CD14-positive monocyte (primary cell): ENCODE data around the gene TENT5C. TPM values are rescaled to one million over a fixed set of nuclear protein-coding genes. Genes with fewer than 3 reads are reported as not detected.

Experiments used
- DNase-seq, 3 donors: peaks; one replicate each; pipeline ENCODE4 v3.0.0-alpha.2; 2011 to 2022
- H2AFZ ChIP-seq: 2 replicates; pipeline ENCODE4 v1.6.0; 2012; ENCODE audit warnings: mild to moderate bottlenecking, low read depth, low read length, inconsistent platforms; ENCODE audit not compliant: insufficient read depth, poor library complexity, severe bottlenecking
- H3K27ac ChIP-seq, 2 donors: 1 replicate in 1 of 2; 2 replicates in 1 of 2; pipeline ENCODE4 v1.5.1; 2012 to 2013; ENCODE audit warnings: low read length in 2 of 2, control low read depth in 1 of 2, inconsistent platforms in 1 of 2, low read depth in 1 of 2, mild to moderate bottlenecking in 1 of 2
- H3K27me3 ChIP-seq, 2 donors: one replicate each; pipeline versions ENCODE4 v1.6.0 to v1.6.1; 2011 to 2013; ENCODE audit warnings: low read length in 2 of 2; ENCODE audit not compliant: control insufficient read depth in 2 of 2, insufficient read depth in 2 of 2
- H3K36me3 ChIP-seq, 2 donors: replicated peaks in 1 of 2; 1 replicate in 1 of 2; 2 replicates in 1 of 2; pipeline versions ENCODE4 v1.5.1 to v1.6.1; 2012 to 2013; ENCODE audit warnings: low read length in 2 of 2, control low read depth in 1 of 2, inconsistent platforms in 1 of 2, mild to moderate bottlenecking in 1 of 2; ENCODE audit not compliant: insufficient read depth in 2 of 2, control insufficient read depth in 1 of 2
- H3K4me1 ChIP-seq, 2 donors: 1 replicate in 1 of 2; 2 replicates in 1 of 2; pipeline versions ENCODE4 v1.5.1 to v1.6.1; 2012 to 2013; ENCODE audit warnings: low read length in 2 of 2, control low read depth in 1 of 2, inconsistent platforms in 1 of 2, mild to moderate bottlenecking in 1 of 2, moderate library complexity in 1 of 2; ENCODE audit not compliant: insufficient read depth in 2 of 2, control insufficient read depth in 1 of 2
- H3K4me2 ChIP-seq: replicated peaks from 2 replicates; pipeline ENCODE3; 2012; ENCODE audit warnings: low read length, moderate library complexity, mild to moderate bottlenecking; ENCODE audit not compliant: poor library complexity, severe bottlenecking; ENCODE audit errors: extremely low read depth
- H3K4me3 ChIP-seq, 3 experiments: fragments of 200-600 bp in 1 of 3; sonication (generic) in 1 of 3; replicated peaks in 1 of 3; 1 replicate in 2 of 3; 2 replicates in 1 of 3; pipeline ENCODE4 v1.5.1; 2011 to 2013; ENCODE audit warnings: low read length in 3 of 3, mild to moderate bottlenecking in 3 of 3, control low read depth in 2 of 3, low read depth in 2 of 3, inconsistent platforms in 1 of 3, moderate library complexity in 1 of 3
- H3K79me2 ChIP-seq: 2 replicates; pipeline ENCODE4 v1.6.0; 2012; ENCODE audit warnings: mild to moderate bottlenecking, control low read depth, inconsistent platforms, low read length, moderate library complexity; ENCODE audit not compliant: insufficient read depth
- H3K9ac ChIP-seq: 2 replicates; pipeline ENCODE4 v1.6.0; 2017; ENCODE audit warnings: low read length, mild to moderate bottlenecking; ENCODE audit not compliant: insufficient read depth, poor library complexity, severe bottlenecking
- H3K9me3 ChIP-seq, 2 donors: replicated peaks in 1 of 2; 1 replicate in 1 of 2; 2 replicates in 1 of 2; pipeline versions ENCODE4 v1.5.1 to v1.6.1; 2012 to 2013; ENCODE audit warnings: low read length in 2 of 2, control low read depth in 1 of 2; ENCODE audit not compliant: control insufficient read depth in 1 of 2, insufficient read depth in 1 of 2
- H4K20me1 ChIP-seq: 2 replicates; pipeline ENCODE4 v1.6.0; 2012; ENCODE audit warnings: mild to moderate bottlenecking, low read length, control low read depth, moderate library complexity; ENCODE audit not compliant: insufficient read depth
- H3K27ac Mint-ChIP-seq, 7 donors: one replicate each; pipeline ENCODE4 v1.8.0; 2020; ENCODE audit warnings: mild to moderate bottlenecking in 7 of 7, mixed read lengths in 7 of 7, moderate library complexity in 6 of 7, inconsistent platforms in 2 of 7
- H3K27me3 Mint-ChIP-seq, 3 donors: one replicate each; pipeline ENCODE4 v1.8.0; 2021 to 2022; ENCODE audit warnings: low read depth in 3 of 3, mild to moderate bottlenecking in 3 of 3, mixed read lengths in 3 of 3, moderate library complexity in 3 of 3, inconsistent platforms in 1 of 3
- H3K36me3 Mint-ChIP-seq, 2 donors: one replicate each; pipeline ENCODE4 v1.8.0; 2020; ENCODE audit warnings: mixed read lengths in 2 of 2, inconsistent platforms in 1 of 2, mild to moderate bottlenecking in 1 of 2
- H3K4me1 Mint-ChIP-seq: one replicate; pipeline ENCODE4 v1.8.0; 2020; ENCODE audit warnings: mild to moderate bottlenecking, mixed read lengths
- H3K4me3 Mint-ChIP-seq, 2 donors: one replicate each; pipeline ENCODE4 v1.8.0; 2020; ENCODE audit warnings: mild to moderate bottlenecking in 2 of 2, mixed read lengths in 2 of 2, moderate library complexity in 1 of 2
- H3K9me3 Mint-ChIP-seq, 7 donors: one replicate each; pipeline ENCODE4 v1.8.0; 2020 to 2022; ENCODE audit warnings: mixed read lengths in 7 of 7, mild to moderate bottlenecking in 6 of 7, moderate library complexity in 6 of 7, inconsistent platforms in 2 of 7
- CTCF ChIP-seq: fragments of 200-600 bp; IDR thresholded peaks from one replicate; pipeline ENCODE4 v1.8.0; 2022; ENCODE audit warnings: antibody characterized with exemption, mild to moderate bottlenecking
- WGBS: methylation state at CpG from one replicate; pipeline ENCODE4 v1.1.5; 2013; ENCODE audit warnings: missing lambda C conversion rate; ENCODE audit not compliant: insufficient coverage; 5-methylcytosine and 5-hydroxymethylcytosine counted together
- intact Hi-C, 2 donors: fragments of 100-400 bp; cut with micrococcal nuclease; formaldehyde crosslinking; loops; one replicate each; pipeline versions ENCODE4 v1.15.0 to v1.15.1; 2023
- polyA plus RNA-seq, 3 donors: library from polyadenylated mRNA; depleted of rRNA in 1 of 3; unstranded in 2 of 3; stranded (reverse) in 1 of 3; fragments of 300-500 nt in 2 of 3; fragments of >200 nt in 1 of 3; fragmentation: Illumina TruSeq in 2 of 3; gene quantifications; 1 replicate in 2 of 3; 2 replicates in 1 of 3; pipeline ENCODE4 v1.2.3, GENCODE V29; 2012 to 2021

TENT5C gene
- polyA plus RNA-seq, 3 donors: 0.17 to 0.69 (median 0.27) TPM

DNA sequence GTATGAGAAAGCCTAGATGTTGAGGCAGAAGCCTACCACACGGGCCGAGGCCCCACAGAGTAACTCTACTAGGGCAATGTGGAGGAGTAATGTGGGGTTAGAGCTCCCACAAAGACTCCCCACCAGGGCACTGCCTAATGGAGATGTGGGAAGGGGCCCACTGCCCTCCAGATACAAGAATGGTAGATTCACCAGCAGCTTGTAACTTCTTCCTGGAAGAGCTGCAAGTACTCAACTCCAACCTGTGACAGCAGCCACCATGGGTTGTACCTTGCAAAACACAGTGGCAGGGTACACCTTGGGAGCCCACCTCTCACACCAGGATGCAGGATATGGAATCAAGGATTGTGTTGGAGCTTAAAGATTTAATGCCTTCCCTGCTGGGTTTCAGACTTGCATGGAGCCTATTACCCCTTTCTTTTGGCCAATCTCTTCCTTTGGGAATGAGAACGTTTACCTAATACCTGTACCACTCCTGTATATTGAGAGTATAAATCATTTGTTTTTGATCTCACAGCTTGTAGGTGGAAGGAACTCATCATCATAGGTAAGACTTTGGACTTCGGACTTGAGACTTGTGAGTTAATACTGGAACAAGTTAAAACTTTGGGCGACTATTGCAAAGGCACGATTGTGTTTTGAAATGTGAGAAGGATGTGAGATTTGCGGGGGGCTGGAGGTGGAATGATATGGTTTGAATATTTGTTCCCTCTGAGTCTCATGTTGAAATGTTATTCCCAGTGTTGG lies 57.5 kb downstream of the TENT5C start:
- Histone ChIP-seq H3K9me3 (no peaks in the 10 kb centered on the region), H3K4me3 (no peak overlapping the region), H3K4me1 (no peaks in the 10 kb centered on the region), H3K27me3 (no peaks in the 10 kb centered on the region), H3K4me2 (no peak overlapping the region), H2AFZ (no peak overlapping the region), H3K27ac (no peak overlapping the region), H4K20me1 (no peaks in the 10 kb centered on the region), H3K9ac (no peak overlapping the region), H3K36me3 (no peaks in the 10 kb centered on the region), H3K79me2 (no peaks in the 10 kb centered on the region)
- H3K4me1 Mint-ChIP-seq: no peaks in the 10 kb centered on the region
- intact Hi-C loops: no loop called here
- no peak overlapping the region for H3K4me3 Mint-ChIP-seq
- no peaks in the 10 kb centered on the region for H3K36me3 Mint-ChIP-seq
- no peak for DNase-seq
- TF ChIP-seq CTCF: no peak
- no peaks in the 10 kb centered on the region for H3K9me3 Mint-ChIP-seq
- H3K27ac Mint-ChIP-seq: peak overlapping the region in 2 of 7 donors; percentile 6 to 55
- H3K27me3 Mint-ChIP-seq: peaks cover 0 to 3% (median 0%) of the 10 kb centered on the region in 3 donors
- WGBS: 100% methylated on average over 4 of the region's 7 CpGs

DNA sequence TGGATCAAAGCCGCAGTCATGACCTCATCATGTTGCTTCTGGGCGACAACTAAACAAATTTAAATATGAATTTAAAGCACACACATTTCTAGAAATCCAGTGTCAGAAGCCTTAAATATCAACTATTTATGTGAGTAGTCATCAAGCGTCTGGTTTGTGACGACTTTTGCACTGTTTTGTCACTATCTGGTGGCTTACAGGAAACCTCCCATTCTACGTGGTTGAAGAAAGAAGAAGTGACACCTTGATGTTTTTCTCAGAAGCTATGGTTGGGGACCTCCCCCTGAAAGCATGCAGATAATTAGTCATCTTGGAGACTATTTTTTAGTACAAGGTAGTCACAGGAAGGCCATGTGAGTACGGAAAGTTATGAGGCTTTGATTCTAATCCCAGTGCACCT lies 58.5 kb downstream of the TENT5C start:
- no peak for TF ChIP-seq CTCF
- Mint-ChIP-seq H3K27ac (no peak overlapping the region), H3K36me3 (no peaks in the 10 kb centered on the region), H3K9me3 (no peaks in the 10 kb centered on the region), H3K4me3 (no peak overlapping the region), H3K4me1 (no peaks in the 10 kb centered on the region), H3K27me3 (peaks cover 0 to 2% (median 0%) of the 10 kb centered on the region in 3 donors)
- Histone ChIP-seq H2AFZ (no peak overlapping the region), H3K4me2 (no peak overlapping the region), H3K36me3 (no peaks in the 10 kb centered on the region), H3K9me3 (no peaks in the 10 kb centered on the region), H4K20me1 (no peaks in the 10 kb centered on the region), H3K27ac (no peak overlapping the region), H3K9ac (no peak overlapping the region), H3K4me3 (no peak overlapping the region), H3K27me3 (no peaks in the 10 kb centered on the region), H3K4me1 (no peaks in the 10 kb centered on the region), H3K79me2 (no peaks in the 10 kb centered on the region)
- intact Hi-C loops: no loop called here
- no CpG with 5 or more reads among the region's 6 CpGs for WGBS
- DNase-seq: peak in 1 of 3 donors; percentile 12
